SJCRH30 (cell line): ENCODE data around the gene WDR74. TPM values are rescaled to one million over a fixed set of nuclear protein-coding genes. Genes with fewer than 3 reads are reported as not detected.
"Not testable (repeated sequence)": the region's sequence is repeated elsewhere in the genome, so short reads cannot be mapped to it uniquely, and the experiment has no call there.

Experiments used
- DNase-seq, 2 experiments: peaks; one replicate each; pipeline ENCODE4 v3.0.0-alpha.2; 2015 to 2020
- H3K27ac ChIP-seq: fragments of 250-450 bp; sonication (Bioruptor Pico); 2 replicates; pipeline ENCODE4 v1.5.1; 2020; ENCODE audit warnings: mild to moderate bottlenecking, moderate library complexity
- H3K27me3 ChIP-seq: fragments of 250-450 bp; sonication (Bioruptor Pico); 2 replicates; pipeline ENCODE4 v1.5.1; 2020; ENCODE audit warnings: mild to moderate bottlenecking, moderate library complexity
- H3K36me3 ChIP-seq: fragments of 250-450 bp; sonication (Bioruptor Pico); 2 replicates; pipeline ENCODE4 v1.5.1; 2020; ENCODE audit warnings: mild to moderate bottlenecking, moderate library complexity
- H3K4me1 ChIP-seq: fragments of 250-450 bp; sonication (Bioruptor Pico); 2 replicates; pipeline ENCODE4 v1.5.1; 2020; ENCODE audit warnings: mild to moderate bottlenecking, moderate library complexity
- H3K4me3 ChIP-seq: fragments of 250-450 bp; sonication (Bioruptor Pico); 2 replicates; pipeline ENCODE4 v1.5.1; 2020; ENCODE audit warnings: mild to moderate bottlenecking, moderate library complexity
- H3K9me3 ChIP-seq: fragments of 250-450 bp; sonication (Bioruptor Pico); replicated peaks from 2 replicates; pipeline ENCODE4 v1.5.1; 2020; ENCODE audit warnings: mild to moderate bottlenecking, moderate library complexity
- total RNA-seq: library from RNA; depleted of rRNA; stranded (reverse); fragments of >200 nt; shearing (Covaris generic); gene quantifications from 2 replicates; pipeline ENCODE4 v1.2.3, GENCODE V29; 2014

WDR74 gene
- total RNA-seq, 1 experiment from 2014 or later = 46.7 TPM

DNA sequence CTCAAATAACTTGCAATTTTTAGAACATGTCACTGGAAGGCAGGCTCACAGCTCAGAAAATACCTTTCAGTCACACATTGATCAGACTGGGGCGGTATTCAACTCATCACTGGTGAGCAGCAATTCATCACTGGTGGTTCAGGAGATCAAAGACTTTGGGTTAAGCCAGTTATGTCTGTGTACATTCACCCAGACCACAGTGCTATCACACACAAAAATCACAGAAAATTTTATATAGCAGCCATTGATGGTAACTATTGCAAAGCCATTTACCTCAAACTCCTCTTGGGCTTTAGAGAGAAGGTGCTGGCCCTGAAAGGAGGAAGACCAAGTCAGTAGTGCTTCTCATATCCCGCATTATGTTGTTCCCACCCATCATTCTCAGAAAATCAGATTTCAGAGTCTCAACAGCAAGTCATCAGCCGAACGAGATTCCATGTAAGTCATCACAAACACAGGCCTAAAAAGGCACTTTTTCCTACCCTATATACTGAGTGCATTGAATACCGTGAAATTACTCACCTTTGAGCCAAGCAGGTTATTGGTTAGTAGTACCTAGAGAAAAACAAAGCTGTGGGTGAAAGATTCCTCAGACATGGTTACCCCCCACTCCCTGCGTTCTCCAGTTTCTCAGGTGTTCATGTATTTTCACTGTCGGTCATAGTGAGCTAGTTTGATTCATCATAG, 14.0 kb upstream of the WDR74 start:
- H3K4me1 ChIP-seq = peaks cover 12% of the 10 kb centered on the region
- no peak overlapping the region for H3K27ac ChIP-seq
- H3K4me3 ChIP-seq = peak overlapping the region; percentile 87
- H3K9me3 ChIP-seq = no peaks in the 10 kb centered on the region
- peaks cover 45% of the 10 kb centered on the region for H3K36me3 ChIP-seq
- DNase-seq = no peak
- no peaks in the 10 kb centered on the region for H3K27me3 ChIP-seq

GRCh38 chr11:62852523-62853188, 13.3 kb upstream of the WDR74 start:
- peaks cover 12% of the 10 kb centered on the region for H3K4me1 ChIP-seq
- H3K27ac ChIP-seq = no peak overlapping the region
- H3K27me3 ChIP-seq = no peaks in the 10 kb centered on the region
- no peaks in the 10 kb centered on the region for H3K9me3 ChIP-seq
- peak overlapping the region; percentile 87 for H3K4me3 ChIP-seq
- peaks cover 45% of the 10 kb centered on the region for H3K36me3 ChIP-seq
- no peak for DNase-seq

GRCh38 chr11:62851807-62852522, 12.6 kb upstream of the WDR74 start:
- H3K4me1 ChIP-seq = peaks cover 10% of the 10 kb centered on the region
- H3K27ac ChIP-seq = no peak overlapping the region
- no peaks in the 10 kb centered on the region for H3K9me3 ChIP-seq
- peaks cover 45% of the 10 kb centered on the region for H3K36me3 ChIP-seq
- no peak overlapping the region for H3K4me3 ChIP-seq
- H3K27me3 ChIP-seq = no peaks in the 10 kb centered on the region
- no peak for DNase-seq

GRCh38 chr11:62850911-62851806, 11.8 kb upstream of the WDR74 start:
- H3K4me3 ChIP-seq = no peak overlapping the region
- H3K36me3 ChIP-seq = peaks cover 45% of the 10 kb centered on the region
- H3K4me1 ChIP-seq = peaks cover 10% of the 10 kb centered on the region
- no peaks in the 10 kb centered on the region for H3K27me3 ChIP-seq
- H3K9me3 ChIP-seq = no peaks in the 10 kb centered on the region
- DNase-seq = peak; percentile 18 to 53
- H3K27ac ChIP-seq = no peak overlapping the region

- H3K4me1 ChIP-seq = peaks cover 4% of the 10 kb centered on the region; the same call in 1 of the 2 replicates
- peaks cover 17% of the 10 kb centered on the region for H3K36me3 ChIP-seq
- DNase-seq = no peak
- no peaks in the 10 kb centered on the region for H3K27me3 ChIP-seq
- no peak overlapping the region for H3K4me3 ChIP-seq
- H3K9me3 ChIP-seq = no peaks in the 10 kb centered on the region
- no peak overlapping the region for H3K27ac ChIP-seq
Measured at GRCh38 chr11:62847767-62848314, 8.5 kb upstream of the WDR74 start.

- no peak overlapping the region for H3K4me3 ChIP-seq
Measured at GRCh38 chr11:62846177-62846576, 6.8 kb upstream of the WDR74 start.

GRCh38 chr11:62844154-62844553, 4.8 kb upstream of the WDR74 start:
- Histone ChIP-seq H3K4me3 (no peak overlapping the region), H3K9me3 (no peaks in the 10 kb centered on the region), H3K4me1 (no peaks in the 10 kb centered on the region), H3K36me3 (no peaks in the 10 kb centered on the region), H3K27me3 (peaks cover 4% of the 10 kb centered on the region; the same call in 1 of the 2 replicates), H3K27ac (no peak overlapping the region)
- DNase-seq = no peak

More at GRCh38 chr11:62846177-62846576, 6.8 kb upstream of the WDR74 start:
- Histone ChIP-seq H3K27me3 (peaks cover 3% of the 10 kb centered on the region; the same call in 1 of the 2 replicates), H3K36me3 (0 out of 2 replicates have a peak, but pooled peaks cover 2% of the 10 kb centered on the region), H3K4me1 (no peaks in the 10 kb centered on the region), H3K9me3 (no peaks in the 10 kb centered on the region), H3K27ac (no peak overlapping the region)
- no peak for DNase-seq

DNA sequence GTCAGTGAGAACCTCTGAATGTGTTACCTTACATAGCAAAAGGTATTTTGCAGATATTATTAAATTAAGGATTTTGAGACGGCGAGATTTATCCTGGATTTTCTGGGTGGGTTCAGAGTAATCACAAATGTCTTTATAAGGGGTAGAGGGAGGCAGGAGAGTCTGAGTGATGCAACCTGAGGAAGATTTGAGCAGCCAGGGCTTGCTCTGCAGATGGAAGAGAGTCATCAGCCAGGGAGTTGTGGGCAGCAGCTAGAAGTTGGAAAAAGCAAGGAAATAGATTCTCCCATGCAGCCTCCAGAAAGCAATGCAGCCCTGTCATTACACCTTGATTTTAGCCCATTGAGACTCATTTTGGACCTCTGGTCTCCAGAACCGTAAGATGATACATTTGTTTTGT, 4.1 kb upstream of the WDR74 start:
- DNase-seq = no peak
- no peaks in the 10 kb centered on the region for H3K4me1 ChIP-seq
- peaks cover 4% of the 10 kb centered on the region; the same call in 1 of the 2 replicates for H3K27me3 ChIP-seq
- no peaks in the 10 kb centered on the region for H3K36me3 ChIP-seq
- H3K4me3 ChIP-seq = no peak overlapping the region
- no peak overlapping the region for H3K27ac ChIP-seq
- no peaks in the 10 kb centered on the region for H3K9me3 ChIP-seq

DNA sequence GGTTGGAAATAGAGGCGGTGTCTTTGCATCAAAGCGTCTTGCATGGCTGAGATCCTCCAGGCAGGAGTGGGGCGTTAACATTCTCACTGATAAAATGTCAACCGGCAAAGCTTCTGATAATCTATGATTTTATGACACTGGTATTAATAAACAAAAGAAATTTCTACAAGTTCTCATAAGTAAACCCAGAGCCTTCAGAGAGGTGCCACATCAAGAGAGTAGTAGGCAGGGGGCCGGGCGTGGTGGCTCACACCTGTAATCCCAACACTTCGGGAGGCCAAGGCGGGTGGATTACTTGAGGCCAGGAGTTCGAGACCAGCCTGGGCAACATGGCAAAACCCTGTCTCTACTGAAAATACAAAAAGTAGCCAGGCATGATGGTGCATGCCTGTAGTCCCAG, 3.5 kb upstream of the WDR74 start:
- H3K4me3 ChIP-seq = peak overlapping the region; percentile 58
- not testable (repeated sequence) for H3K9me3 ChIP-seq, H3K36me3 ChIP-seq, H3K4me1 ChIP-seq, DNase-seq, H3K27me3 ChIP-seq
- H3K27ac ChIP-seq = peak overlapping the region; percentile 99

- Histone ChIP-seq H3K9me3 (no peaks in the 10 kb centered on the region), H3K27ac (peak overlapping the region; percentile 99), H3K36me3 (no peaks in the 10 kb centered on the region), H3K4me3 (peak overlapping the region; percentile 58), H3K27me3 (peaks cover 4% of the 10 kb centered on the region; the same call in 1 of the 2 replicates), H3K4me1 (no peaks in the 10 kb centered on the region)
- DNase-seq = peak; percentile 72 to 78
Measured at GRCh38 chr11:62842171-62842741, 2.9 kb upstream of the WDR74 start.

- Histone ChIP-seq H3K9me3 (no peaks in the 10 kb centered on the region), H3K27me3 (peaks cover 4% of the 10 kb centered on the region; the same call in 1 of the 2 replicates), H3K4me1 (no peaks in the 10 kb centered on the region), H3K27ac (peak overlapping the region; percentile 99), H3K4me3 (peak overlapping the region; percentile 58), H3K36me3 (no peaks in the 10 kb centered on the region)
- DNase-seq = peak; percentile 95 to 97
Measured at GRCh38 chr11:62841361-62842170, 2.2 kb upstream of the WDR74 start.

DNA sequence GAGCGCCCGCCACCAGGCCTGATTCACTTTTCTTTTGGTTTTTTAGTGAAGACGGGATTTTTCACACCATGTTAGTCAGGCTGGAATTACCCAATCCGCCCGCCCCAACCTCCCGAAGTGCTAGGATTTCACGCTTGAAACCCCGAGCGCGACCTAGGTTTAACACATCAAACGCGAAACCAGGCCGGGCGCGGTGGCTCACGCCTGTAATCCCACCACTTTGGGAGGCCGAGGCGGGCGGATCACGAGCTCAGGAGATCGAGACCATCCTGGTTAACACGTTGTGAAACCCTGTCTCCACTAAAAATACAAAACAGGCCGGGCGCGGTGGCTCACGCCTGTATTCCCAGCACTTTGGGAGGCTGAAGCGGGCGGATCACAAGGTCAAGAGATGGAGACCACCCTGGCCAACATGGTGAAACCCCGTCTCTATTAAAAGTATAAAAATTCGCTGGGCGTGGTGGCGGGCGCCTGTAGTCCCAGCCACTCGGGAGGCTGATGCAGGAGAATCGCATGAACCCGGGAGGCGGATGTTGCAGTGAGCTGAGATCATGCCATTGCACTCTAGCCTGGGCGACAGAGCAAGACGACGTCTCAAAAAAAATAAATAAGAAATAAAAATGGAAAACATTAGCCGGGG, 1.5 kb upstream of the WDR74 start:
- H3K9me3 ChIP-seq, H3K27me3 ChIP-seq: not testable (repeated sequence)
- DNase-seq = peak; percentile 85 to 89

GRCh38 chr11:62835336-62835735, 4.1 kb downstream of the WDR74 start:
- peaks cover 17% of the 10 kb centered on the region for H3K36me3 ChIP-seq
- H3K27ac ChIP-seq = no peak overlapping the region
- H3K27me3 ChIP-seq = no peaks in the 10 kb centered on the region
- H3K4me1 ChIP-seq = no peaks in the 10 kb centered on the region
- no peak overlapping the region for H3K4me3 ChIP-seq
- H3K9me3 ChIP-seq = no peaks in the 10 kb centered on the region
- DNase-seq = no peak

More for the DNA sequence above, 1.5 kb upstream of the WDR74 start:
- H3K4me1 ChIP-seq, H3K36me3 ChIP-seq: not testable (repeated sequence)
- peak overlapping the region; percentile 92 for H3K4me3 ChIP-seq
- peak overlapping the region; percentile 99 for H3K27ac ChIP-seq
